DND-41 (cell line): ENCODE results near the gene RXYLT1.
"Not testable (repeated sequence)": the region's sequence is repeated elsewhere in the genome, so short reads cannot be mapped to it uniquely, and the experiment has no call there.

Experiments used
- CTCF ChIP-seq: IDR thresholded peaks from 2 replicates; pipeline ENCODE4 v1.5.1; 2012; ENCODE audit warnings: borderline replicate concordance, low read length, moderate library complexity, mild to moderate bottlenecking; ENCODE audit not compliant: poor library complexity, severe bottlenecking; ENCODE audit errors: extremely low read depth
- EZH2 ChIP-seq: IDR thresholded peaks from 3 replicates; pipeline ENCODE4 v1.6.1; 2012; ENCODE audit warnings: borderline replicate concordance, low read depth, mild to moderate bottlenecking, moderate library complexity, low read length, inconsistent platforms; ENCODE audit not compliant: severe bottlenecking

GRCh38 chr12:63744110-63744509 is 35.6 kb upstream of the RXYLT1 start:
- TF ChIP-seq CTCF, EZH2: not testable (repeated sequence)
